ENCODE results near the gene GMNC. TPM values are rescaled to one million over a fixed set of nuclear protein-coding genes. Genes with fewer than 3 reads are reported as not detected.
A peak's percentile ranks its signal among the peaks of the same experiment; 100 is the strongest.
"Not testable (repeated sequence)": the region's sequence is repeated elsewhere in the genome, so short reads cannot be mapped to it uniquely, and the experiment has no call there.

The GMNC gene
- not detected for total RNA-seq
- long read RNA-seq, result 0 reads

- ATAC-seq (peak; percentile 100), DNase-seq (peak; percentile 68 to 79)
- intact Hi-C loops (cut with DNase I, micrococcal nuclease), result no loop called here
These were observed at the start of gene GMNC for GRCh38 chr3:190862209-190863118. Gene GMNC (minus strand): TSS chr3:190862694. CDS start chr3:190862615, 79 bp downstream.

GRCh38 chr3:190911382-190911781, 48.9 kb upstream of the GMNC start:
- intact Hi-C loops (cut with DNase I, micrococcal nuclease), result no loop called here
- ATAC-seq (no peak), DNase-seq (no peak)

- DNase-seq (no peak), ATAC-seq (no peak)
- intact Hi-C loops (cut with DNase I, micrococcal nuclease), result no loop called here
These were observed 47.4 kb upstream of the GMNC start for GRCh38 chr3:190909908-190910307.

- intact Hi-C loops (cut with DNase I, micrococcal nuclease), result no loop called here
- ATAC-seq (no peak), DNase-seq (no peak)
These were observed 40.7 kb upstream of the GMNC start for GRCh38 chr3:190903156-190903555.

- ATAC-seq (no peak), DNase-seq (no peak)
- intact Hi-C loops (cut with DNase I, micrococcal nuclease), result no loop called here
These were observed 39.8 kb upstream of the GMNC start for GRCh38 chr3:190902292-190902691.

GRCh38 chr3:190892395-190892902, 30.0 kb upstream of the GMNC start:
- intact Hi-C loops (cut with DNase I, micrococcal nuclease), result no loop called here
- ATAC-seq (no peak), DNase-seq (no peak)

GRCh38 chr3:190886945-190887344, 24.5 kb upstream of the GMNC start:
- intact Hi-C loops (cut with DNase I, micrococcal nuclease), result loop anchor here in 1 of 2 donors (10.0 kb wide), 1 partner anchor 168 kb away; no protein-coding TSS in a partner anchor
- DNase-seq (no peak), ATAC-seq (no peak)

GRCh38 chr3:190883973-190884832, 21.7 kb upstream of the GMNC start:
- ATAC-seq, result no peak
- peak in 1 of 2 donors; percentile 17 for DNase-seq
- intact Hi-C loops (cut with DNase I, micrococcal nuclease), result loop anchor here in 1 of 2 donors (10.0 kb wide), 1 partner anchor 171 kb away; no protein-coding TSS in a partner anchor

- no peak for ATAC-seq
- intact Hi-C loops (cut with DNase I, micrococcal nuclease), result loop anchor here in 1 of 2 donors (10.0 kb wide), 1 partner anchor 172 kb away; no protein-coding TSS in a partner anchor
- no peak for DNase-seq
These were observed 20.6 kb upstream of the GMNC start for GRCh38 chr3:190883141-190883540.

GRCh38 chr3:190877925-190878324, 15.4 kb upstream of the GMNC start:
- DNase-seq, result no peak
- intact Hi-C loops (cut with DNase I, micrococcal nuclease), result no loop called here
- ATAC-seq, result no peak

- ATAC-seq; intact Hi-C loops (cut with DNase I, micrococcal nuclease); DNase-seq: not testable (repeated sequence)
These were observed 13.9 kb upstream of the GMNC start for GRCh38 chr3:190876433-190876832.

GRCh38 chr3:190875061-190875460, 12.6 kb upstream of the GMNC start:
- DNase-seq; intact Hi-C loops (cut with DNase I, micrococcal nuclease); ATAC-seq: not testable (repeated sequence)

- intact Hi-C loops (cut with DNase I, micrococcal nuclease), result no loop called here
- no peak for ATAC-seq
- no peak for DNase-seq
These were observed 7.6 kb upstream of the GMNC start for GRCh38 chr3:190870127-190870526.

- ATAC-seq (no peak), DNase-seq (no peak)
- intact Hi-C loops (cut with DNase I, micrococcal nuclease), result no loop called here
These were observed 4.6 kb upstream of the GMNC start for GRCh38 chr3:190867071-190867470.

GRCh38 chr3:190865828-190866227, 3.3 kb upstream of the GMNC start:
- DNase-seq (no peak), ATAC-seq (no peak)
- intact Hi-C loops (cut with DNase I, micrococcal nuclease), result no loop called here

- ATAC-seq (no peak), DNase-seq (no peak)
- intact Hi-C loops (cut with DNase I, micrococcal nuclease), result no loop called here
These were observed 2.9 kb upstream of the GMNC start for GRCh38 chr3:190865419-190865818.

GRCh38 chr3:190864002-190864401, 1.5 kb upstream of the GMNC start:
- intact Hi-C loops (cut with DNase I, micrococcal nuclease), result no loop called here
- no peak for ATAC-seq

GRCh38 chr3:190863119-190863465, 598 bp upstream of the GMNC start:
- peak; percentile 17 for ATAC-seq
- intact Hi-C loops (cut with DNase I, micrococcal nuclease), result no loop called here
- DNase-seq, result no peak

More at GRCh38 chr3:190864002-190864401, 1.5 kb upstream of the GMNC start:
- DNase-seq, result no peak

GRCh38 chr3:190860521-190860920, 2.0 kb downstream of the GMNC start:
- no peak for DNase-seq
- no peak for ATAC-seq
- intact Hi-C loops (cut with DNase I, micrococcal nuclease), result no loop called here
